HUDEP-2 (cell line): Measurements from ENCODE around the gene ZNF407.
A peak's percentile ranks its signal among the peaks of the same experiment; 100 is the strongest.

ENCODE experiments used
- DNase-seq, 76 experiments: peaks; one replicate each; lab custom pipeline; 2025; ENCODE audit not compliant: unreplicated experiment in 76 of 76; lab: John Stamatoyannopoulos, UW

The ZNF407 gene

DNA sequence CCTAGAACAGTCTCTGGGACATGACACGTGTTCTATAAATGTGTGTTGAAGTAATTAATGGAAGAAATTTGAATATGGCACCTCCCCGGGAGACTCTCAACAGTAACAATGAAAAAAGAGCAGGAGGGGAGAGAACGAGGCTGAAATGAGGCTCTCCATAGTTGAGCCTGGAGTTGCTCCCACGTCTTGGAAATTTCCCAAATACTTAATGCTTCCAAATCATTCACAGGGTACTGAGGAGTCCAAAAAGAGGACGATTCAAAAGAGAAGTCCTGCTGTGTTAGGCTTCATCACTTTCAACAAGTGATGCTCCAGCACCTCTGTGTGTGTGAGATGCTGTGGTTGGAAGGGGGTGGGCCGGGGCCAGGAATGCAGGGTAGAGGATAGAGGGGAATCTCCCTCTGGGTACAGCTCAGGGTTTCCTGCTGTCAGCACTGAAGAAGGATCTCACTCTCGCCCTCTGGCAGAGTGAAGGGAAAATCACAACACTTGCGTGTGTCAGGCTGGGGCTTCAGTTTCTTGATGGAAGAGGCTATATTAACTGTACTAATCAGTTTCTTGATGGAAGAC lies 18.1 kb upstream of the ZNF407 start:
- DNase-seq: no peak

DNA sequence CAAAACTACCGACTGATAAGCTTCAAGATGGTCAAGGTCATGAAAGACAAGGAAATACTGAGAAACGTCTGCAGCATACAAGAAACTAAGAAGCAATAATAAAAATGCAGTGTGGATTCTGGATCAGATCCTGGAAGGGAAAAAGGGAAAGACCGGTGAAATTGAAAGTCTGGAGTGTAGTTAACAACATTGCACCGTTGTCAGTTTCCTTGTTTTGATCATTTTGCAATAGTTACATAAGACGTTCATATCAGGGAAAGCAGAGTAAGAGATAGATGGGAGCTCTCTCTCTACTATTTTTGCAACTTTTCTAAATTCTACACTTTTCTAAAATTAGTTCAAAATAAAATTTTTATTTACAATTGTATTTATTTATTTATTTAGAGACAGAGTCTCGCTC lies 15.0 kb upstream of the ZNF407 start:
- no peak for DNase-seq

DNA sequence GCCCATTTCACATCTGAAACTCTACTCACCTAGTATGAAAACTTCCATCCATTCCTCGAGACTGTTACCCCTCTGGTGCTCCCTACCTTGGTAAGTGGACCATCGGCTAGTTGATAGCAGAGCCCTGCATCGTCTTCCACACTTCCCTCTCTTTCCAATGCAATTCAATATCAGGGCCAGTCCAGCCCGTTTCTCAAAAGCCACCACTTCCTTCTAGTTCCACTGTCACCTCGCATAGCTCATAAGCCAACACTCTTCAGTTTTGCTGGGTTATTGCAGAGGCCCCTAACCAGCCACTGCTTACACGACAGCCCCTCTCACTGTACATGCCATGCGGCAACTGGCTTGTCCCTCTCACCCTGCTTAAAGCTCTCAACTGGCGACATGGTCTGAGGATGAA lies 10.2 kb upstream of the ZNF407 start:
- DNase-seq: no peak

DNA sequence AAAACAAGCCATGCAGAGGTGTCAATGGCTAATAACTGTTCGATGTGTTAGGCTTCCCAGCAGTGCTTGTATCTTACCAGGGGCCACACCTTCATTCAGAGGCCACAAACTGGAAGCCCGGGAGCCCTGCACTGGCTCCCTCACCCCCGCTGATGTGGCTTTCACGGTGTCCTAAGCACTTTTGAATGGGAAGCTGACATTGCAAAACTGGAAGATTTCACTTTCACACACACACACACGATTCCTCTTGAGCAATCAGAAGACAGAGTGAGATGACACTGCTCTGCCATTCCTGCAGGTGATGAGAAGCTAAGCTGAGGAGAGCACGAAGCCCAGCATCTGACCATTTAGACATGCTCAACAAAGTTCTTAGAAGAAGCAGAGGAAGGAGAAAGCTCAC lies 8.6 kb upstream of the ZNF407 start:
- no peak for DNase-seq

DNA sequence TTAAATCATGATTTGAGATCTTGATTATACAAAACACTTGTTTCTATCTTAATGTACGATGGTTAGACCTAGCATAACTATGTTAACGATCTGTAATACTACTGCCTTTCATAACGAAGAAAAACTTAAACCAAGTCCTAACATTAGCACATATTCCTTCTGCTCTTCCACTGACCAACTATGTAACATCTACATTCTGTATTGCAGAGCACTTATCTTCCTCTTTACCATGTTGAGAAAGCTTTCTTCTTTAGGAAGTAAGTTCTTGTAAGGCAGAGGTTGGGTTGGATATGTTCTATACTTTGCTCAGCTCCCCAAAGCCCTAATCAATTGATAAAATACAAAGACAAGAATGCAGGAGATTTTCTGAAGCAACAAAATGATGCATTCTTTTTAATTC lies 7.9 kb upstream of the ZNF407 start:
- no peak for DNase-seq

DNA sequence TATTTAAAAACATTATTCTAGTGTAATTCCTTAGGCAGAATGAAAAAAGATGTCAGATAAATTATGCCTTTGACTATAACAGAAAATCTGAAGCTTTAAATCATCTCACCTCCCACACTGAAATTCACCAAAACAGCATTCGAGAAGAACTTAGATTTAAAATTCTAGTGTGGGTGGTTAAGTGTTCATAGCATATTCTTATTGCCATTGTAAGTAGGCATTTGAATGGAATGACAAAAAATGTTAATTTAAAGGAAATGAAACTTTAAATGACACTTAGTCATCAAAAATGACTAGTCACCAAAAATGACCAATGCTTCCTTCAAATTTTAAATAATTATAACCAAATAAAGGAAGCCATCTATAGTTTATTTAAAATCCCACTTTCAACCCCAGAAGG lies 7.0 kb upstream of the ZNF407 start:
- no peak for DNase-seq

DNA sequence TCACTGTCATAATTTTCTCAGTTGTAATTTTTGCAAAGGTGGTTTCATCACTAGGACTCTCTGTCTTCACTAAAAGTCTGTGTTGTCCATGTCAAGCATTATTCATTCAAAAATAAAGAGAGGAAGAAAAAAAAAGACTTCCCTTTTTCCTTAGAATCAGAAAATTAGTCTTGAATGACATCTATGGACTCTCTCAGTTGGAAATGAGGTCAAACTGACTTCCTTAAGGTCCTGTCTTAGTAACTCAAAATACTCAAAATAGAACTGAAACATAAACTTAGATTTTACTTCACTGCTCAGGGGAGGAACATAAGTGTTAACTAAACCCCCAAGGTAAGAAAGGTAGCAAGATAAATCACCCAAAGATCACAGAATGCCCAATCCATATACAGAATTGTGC lies 2.2 kb upstream of the ZNF407 start:
- no peak for DNase-seq

DNA sequence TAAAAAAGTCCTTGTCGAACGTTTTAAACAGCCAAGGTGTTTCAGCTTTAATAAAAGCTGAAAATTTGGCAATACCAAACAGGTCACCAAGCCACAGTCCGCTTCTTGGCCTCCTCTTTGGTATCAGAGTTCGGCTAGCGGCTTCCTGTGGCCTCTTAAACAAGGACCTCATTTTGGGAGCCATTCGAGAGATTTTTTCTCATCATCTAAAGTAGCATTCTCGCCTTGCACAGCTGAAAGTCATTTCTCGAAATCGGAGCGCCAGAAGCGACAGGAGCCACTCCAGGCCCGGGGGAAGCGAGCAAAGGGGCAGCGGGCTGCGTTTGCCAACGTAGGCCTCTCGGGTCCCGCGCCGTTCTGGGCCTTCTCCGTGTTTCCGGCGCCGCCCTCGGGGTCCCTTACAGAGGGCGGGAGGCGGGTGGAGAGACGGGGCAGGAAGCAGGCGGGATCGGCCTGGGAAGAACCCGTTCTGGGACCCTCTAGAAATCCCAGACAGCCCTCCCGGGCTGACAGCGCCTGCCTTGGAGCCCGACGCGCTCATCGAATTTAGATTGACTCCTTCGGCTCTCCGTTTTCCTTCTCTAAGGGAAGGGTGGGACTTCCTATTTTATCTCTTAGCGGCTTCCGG lies 522 bp upstream of the ZNF407 start:
- DNase-seq: peak in 65 of 76 experiments; percentile 9 to 89 (median 60)

DNA sequence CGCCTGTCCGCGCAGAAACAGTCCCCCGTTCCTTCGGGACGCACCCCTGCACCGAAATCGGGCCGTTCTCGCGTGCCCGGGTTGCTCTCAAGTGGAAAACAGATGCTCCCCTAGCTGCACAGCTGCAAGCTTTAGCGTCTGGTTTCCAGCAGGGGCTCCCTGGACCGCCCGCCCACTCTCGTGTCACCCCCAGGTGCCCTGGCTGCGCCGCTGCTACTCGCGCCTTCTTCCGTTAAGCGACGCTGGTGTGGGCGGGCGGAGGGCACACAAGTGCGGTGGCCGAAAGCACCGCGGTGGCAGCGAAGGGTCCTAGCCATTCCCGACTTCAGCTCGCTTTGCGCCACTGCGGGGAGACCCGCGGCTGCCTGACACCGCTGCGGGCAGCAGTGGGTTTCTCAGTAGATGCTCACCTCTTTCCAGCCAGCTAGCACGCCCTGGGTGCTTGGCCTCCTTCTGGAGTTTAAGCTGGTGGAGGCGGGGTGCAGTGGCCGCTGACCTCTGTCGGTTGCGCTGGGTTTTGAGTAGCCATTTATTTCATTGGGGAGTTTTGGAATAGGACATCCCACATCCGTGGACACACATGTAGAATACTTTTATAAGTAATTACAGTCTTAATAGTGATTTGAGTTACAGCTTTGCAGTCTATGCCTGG lies 806 bp downstream of the ZNF407 start:
- DNase-seq: peak in 65 of 76 experiments; percentile 1 to 82 (median 57)

DNA sequence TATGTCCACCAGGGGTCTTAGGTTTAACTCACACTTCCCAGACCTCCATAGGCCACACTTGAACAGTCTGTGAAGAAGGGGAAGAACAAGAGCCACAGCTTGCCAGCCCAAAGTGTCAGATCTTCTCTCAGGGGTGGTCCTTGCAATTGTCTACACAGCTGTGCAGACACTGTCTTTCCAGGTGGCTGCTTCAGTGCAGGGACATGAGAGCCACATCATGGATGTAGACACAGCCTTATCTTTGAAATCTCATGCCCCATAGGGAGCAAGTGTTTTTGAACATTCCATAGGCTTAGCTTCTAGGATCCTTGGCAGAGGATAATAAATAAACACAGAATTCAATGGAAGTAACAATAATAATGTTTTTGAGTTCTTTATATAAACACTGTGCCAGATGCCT lies 6.7 kb downstream of the ZNF407 start:
- DNase-seq: no peak

DNA sequence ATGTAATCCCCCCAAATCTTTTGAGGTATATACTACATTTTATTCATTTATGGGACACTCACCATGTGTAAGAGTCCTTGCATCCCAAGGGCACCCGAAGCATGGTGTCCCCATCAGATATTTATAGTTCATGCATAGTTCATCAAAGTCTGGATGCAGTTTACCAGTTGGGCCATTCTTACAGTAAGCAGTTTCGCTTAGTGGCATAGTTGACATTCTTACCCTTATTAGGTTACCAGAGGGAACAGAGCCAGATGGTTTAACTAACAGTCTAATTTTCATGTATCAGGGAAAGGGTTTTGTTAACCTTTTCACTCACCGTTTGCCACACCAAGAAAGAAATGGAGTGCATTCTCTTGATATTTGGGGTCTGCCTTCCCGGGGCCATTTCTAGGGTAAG lies 7.1 kb downstream of the ZNF407 start:
- DNase-seq: no peak

DNA sequence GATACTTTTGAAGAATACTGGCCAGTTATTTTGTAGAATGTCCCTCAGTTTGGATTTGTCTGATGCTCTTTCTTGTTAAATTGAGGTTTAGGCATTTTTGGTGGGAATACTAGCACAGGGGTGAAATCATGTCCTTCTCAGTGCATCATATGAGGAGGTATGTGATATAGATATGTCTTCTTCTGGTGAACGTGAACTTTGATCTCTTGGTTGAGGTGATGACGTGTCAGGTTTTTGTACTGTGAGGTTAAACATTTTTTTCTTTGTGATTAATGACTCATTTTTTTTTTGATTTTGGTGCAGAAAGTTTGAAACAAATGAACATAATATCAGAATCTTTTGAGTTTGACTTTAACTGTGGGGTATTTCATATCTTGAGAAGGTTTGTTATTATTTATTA lies 11.0 kb downstream of the ZNF407 start:
- DNase-seq: no peak

DNA sequence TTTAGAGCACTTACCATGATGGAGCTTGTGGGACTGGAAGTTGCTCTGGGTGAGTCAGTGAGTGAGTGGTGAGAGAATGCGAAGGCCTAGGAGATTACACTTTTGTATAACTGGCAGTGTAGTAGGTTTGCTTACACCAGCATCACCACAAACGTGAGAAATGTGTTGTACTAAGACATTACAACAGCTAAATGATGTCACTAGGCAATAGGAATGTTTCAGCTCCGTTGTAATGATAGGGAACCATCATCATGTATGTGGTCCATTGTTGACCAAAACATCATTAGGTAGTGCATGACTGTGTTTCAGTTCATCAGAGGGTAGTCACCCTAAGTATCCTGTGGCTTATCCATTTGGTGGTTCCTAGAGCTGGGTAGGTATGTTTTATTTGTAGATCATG lies 11.9 kb downstream of the ZNF407 start:
- DNase-seq: no peak

DNA sequence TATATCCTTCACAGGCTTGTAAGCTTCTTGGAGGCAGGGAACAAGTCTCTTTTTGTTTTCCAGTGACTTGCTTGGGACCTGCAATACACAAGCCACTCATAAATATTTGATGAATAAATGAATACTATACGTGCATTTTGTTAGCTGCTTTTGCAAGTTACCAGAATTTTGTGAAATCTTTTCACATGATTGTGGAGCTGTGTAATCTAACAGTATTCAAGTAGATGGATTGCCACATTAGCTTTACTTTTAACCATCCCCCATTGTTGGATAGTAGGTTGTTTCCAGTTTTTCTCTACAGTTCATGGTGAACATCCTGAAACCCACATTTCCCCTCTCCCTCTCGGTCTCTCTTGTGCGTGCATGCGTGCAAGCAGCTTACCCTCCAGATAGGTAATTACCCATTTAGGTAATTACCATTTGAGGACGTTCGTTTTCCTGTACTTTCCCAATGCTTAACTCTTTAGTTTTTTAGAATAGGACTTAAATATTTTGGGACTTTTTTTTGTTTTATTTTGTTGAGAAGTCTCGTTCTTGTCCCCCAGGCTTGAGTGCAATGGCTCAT lies 12.5 kb downstream of the ZNF407 start:
- DNase-seq: no peak

DNA sequence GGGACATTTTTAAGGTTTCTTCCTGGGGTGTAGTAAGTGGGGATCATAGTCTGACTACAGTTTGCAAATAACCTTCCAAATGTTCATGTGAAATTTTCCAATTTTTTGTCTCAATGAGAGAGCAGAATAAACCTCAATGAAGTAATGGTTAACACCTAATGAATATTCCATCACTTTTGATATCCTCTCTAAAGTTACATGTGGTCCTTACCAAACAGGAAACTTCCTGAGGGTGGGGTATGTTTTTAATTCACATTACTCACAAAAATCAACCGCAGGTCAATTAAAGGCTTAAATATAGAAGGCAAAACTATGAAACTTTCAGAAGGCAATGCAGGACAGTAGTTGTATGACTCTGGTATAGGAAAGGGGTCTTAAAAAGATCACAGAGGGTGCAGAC lies 13.2 kb downstream of the ZNF407 start:
- no peak for DNase-seq

DNA sequence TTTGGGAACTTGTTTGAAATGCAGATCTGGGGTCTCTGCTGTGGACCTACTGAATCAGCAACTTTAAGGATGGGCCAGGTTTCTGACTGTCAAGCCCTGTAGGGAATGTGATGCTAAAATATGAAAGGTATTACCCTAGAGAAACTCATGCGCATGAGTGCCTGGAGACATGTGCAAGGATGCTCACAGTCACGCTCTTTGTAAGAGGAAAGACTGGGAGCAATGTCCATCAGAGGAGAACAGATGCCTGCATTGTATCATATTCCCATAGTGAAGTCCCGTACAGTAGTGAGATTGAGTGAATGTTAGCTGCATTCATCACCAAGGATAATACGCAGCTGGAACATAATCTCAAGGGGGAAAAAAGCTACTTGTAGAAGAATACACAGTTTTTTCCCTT lies 14.1 kb downstream of the ZNF407 start:
- no peak for DNase-seq

DNA sequence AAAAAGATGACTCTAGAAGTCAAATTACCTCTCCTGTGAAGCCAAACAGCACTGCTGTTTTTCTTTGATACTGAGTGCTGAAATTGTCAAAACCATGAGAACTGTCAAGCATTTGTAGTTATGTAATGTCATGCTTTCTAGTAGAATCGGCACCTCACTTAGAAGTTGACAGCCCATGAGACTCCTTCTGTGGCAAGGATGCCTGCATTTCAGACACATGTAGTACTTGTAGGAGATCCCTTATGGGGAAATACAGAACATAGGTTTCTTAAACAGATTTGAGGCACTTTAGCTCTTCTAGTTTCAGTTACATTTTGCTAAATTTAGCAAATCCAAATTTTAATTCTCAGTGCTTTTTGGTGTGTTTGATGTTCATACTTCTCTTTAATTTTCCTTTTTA lies 15.7 kb downstream of the ZNF407 start:
- DNase-seq: no peak

DNA sequence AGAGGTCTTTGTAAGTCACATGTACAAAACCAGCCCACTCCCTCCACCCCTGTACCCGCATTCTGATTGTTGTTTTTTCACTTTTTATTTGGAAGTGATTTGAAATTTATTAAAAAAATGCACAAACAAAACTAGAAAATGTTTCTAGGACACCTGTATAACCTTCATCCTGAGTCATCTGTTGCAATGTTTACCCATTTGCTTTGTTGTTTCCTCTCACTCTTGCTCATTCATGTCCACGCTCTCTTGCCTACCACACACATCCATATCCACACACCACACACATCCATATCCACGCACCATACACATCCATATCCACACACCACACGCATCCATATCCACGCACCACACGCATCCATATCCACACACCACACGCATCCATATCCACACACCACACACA lies 18.8 kb downstream of the ZNF407 start:
- no peak for DNase-seq

DNA sequence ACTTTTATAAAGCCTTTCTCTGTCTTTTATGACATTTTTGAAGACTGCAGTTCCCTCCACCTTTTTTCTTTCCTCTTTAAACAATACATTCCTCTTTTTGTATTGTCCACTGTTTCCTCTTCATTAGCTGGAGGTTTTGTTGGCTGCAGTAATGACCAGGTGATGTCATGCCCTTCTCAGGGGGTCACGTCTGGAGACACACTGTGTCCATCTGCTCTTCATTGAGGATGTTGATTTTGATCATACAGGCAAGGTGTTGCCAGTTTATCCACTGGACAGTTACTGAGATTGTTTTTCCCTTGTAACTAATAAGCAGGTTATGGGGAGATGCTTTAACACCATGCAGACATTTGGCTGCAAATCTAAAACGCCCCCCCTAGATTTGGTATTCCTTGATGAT lies 19.8 kb downstream of the ZNF407 start:
- DNase-seq: no peak

DNA sequence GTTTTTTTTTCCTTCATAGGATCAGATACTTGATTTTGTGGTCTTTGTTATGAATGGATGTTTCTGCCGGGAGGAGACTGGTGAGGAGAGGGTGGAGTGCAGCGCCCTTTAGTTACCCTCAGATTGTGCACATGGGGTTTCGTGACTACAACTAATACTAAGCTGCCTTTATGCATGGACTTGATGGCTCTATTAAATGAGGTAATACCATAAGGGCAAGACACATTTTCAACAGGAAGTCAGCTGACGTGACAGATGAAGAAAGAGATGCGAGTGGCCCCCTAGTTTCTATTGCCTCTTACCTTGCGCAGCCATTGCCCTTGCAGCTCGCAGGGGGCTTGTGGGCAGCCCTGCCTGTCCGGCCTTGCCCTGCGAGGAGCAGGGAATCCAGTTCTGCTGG lies 24.4 kb downstream of the ZNF407 start:
- DNase-seq: no peak

DNA sequence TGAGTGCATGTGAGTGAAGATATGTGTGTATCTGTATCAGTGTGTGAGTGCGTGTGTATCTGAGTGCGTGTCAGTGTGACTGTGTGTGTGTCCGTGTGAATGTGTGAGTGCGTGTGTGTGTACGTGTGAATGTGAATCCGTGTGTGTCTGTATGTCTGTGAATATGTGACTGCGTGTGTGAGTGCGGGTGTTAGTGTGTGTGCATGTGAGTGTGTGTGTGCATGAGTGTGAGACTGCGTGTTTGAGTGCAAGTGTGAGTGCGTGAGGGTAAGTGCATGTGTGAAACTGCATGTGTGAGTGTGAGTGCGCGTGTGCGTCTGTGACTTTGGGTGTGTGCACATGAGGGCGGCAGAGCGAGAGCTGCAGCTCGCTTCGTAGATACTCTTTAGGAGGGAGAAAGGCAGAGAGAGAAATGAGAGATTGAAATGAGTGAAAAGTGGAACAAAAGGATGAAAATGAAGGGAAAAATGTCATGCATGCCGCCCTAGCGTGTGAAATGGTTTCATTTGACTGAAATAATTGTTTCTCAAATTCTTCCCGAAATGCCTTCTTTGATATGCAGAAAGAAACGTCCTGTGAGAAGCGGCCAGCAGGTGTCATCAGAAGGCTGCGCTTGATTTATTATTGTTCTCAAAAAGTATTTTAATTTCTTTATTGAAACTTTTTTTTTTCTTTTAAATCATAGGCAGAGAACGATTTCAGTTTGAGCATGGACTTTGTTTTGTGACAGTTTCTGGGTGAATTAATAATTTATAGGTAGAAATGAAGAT lies 25.6 kb downstream of the ZNF407 start:
- DNase-seq: peak in 1 of 76 experiments; percentile 4
